ENCODE measurements around the gene RETREG2.

GRCh38 chr2:219158025-219158424 lies 20.1 kb upstream of the RETREG2 start:
- TF ChIP-seq POLR2A (IDR thresholded peaks at IDR 0.05), result no peak
- TF ChIP-seq, protein P1, sequence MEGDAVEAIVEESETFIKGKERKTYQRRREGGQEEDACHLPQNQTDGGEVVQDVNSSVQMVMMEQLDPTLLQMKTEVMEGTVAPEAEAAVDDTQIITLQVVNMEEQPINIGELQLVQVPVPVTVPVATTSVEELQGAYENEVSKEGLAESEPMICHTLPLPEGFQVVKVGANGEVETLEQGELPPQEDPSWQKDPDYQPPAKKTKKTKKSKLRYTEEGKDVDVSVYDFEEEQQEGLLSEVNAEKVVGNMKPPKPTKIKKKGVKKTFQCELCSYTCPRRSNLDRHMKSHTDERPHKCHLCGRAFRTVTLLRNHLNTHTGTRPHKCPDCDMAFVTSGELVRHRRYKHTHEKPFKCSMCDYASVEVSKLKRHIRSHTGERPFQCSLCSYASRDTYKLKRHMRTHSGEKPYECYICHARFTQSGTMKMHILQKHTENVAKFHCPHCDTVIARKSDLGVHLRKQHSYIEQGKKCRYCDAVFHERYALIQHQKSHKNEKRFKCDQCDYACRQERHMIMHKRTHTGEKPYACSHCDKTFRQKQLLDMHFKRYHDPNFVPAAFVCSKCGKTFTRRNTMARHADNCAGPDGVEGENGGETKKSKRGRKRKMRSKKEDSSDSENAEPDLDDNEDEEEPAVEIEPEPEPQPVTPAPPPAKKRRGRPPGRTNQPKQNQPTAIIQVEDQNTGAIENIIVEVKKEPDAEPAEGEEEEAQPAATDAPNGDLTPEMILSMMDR (IDR thresholded peaks at IDR 0.05), result no peak

All from body of pancreas (tissue), 4 donors.